GM19452 (cell line): Measurements from ENCODE around the gene EPHA2.

Experiments
- ATAC-seq: cut with Tn5 transposase; IDR thresholded peaks from one replicate; pipeline ENCODE4 v1.9.1; 2021; ENCODE audit not compliant: unreplicated experiment

Gene EPHA2

DNA sequence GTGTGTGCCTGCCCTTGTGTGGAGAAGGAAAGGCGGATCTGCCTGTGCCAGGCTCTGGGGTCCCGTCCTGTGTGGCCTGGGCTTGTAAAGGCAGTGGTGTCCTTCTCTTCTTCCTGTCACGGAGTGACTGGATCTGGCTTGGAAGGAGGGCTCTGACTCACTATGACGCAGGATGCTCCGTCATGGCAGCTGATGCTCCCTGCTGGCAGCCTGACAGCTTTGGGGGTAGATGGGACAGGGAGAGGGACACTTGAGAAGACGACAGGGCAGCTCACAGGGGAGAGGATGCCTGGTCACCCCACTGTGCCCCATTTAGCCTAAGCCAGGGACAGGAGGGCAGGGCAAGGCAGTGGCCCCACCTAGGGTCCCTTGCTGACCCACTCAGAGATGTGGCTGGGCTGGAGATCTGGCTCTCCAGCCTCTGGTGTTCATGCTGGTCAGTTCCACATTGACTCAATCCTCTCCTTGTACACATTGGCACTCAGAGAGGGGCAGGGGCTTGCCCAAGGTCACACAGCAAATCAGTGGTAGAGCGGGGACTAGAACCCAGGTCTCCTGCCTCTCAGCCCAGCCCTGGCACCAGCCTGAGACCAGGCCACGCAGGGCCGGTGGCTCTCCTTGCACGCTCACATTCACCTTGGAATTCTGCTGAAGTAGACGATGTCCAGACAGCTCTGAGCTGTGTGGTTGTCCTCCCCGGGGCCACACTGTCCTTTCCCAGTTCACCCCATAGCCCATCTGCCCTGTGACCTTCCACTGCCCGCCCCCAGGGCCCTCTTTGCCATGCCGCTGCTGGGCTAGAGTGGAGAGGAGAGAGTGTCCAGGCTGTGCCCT lies 79.6 kb downstream of the EPHA2 start:
- no peak for ATAC-seq

DNA sequence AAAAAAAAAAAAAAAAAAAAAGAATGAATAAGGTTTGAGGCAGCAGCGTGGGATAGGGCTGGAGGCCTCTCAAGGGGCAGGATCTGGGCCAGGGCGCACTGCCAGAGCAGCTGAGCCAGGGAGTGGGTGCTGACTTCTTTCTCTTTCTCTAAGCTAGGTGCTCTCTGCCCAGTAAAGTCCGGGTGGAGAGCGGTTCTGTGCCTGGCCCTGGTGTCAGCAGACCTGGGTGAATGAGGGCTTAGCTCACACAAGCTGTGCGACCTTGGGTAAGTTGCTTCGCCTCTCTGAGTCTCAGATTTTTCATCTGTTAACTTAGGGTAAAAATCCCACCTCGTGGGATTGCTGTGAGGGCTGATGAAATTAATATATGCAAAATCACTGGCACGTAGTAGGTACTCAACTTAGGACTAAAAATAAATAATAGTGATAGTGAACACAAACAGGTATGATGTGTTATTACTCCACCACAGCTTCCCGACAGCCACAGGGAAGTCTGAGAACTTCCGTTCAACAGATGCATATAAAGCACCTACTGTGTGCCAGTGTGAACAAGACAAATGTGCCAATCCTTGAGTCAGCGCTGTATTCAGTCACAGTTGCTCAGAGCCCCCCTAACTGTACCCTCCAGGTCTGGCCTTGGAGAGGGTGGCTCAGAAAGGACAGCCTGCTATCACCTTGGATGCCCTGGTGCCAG lies 80.4 kb downstream of the EPHA2 start:
- ATAC-seq = no peak
